Caco-2 (cell line): ENCODE data around the gene HS6ST2. TPM values are rescaled to one million over a fixed set of nuclear protein-coding genes. Genes with fewer than 3 reads are reported as not detected.
A peak's percentile ranks its signal among the peaks of the same experiment; 100 is the strongest.

ENCODE experiments used
- BruUV-seq: library from RNA; stranded (reverse); fragments of 400-500 nt; replicated peaks from 2 replicates; lab custom pipeline; 2021; lab: Mats Ljungman, UMichigan
- CTCF ChIA-PET: fragments of 300-600 bp; sonication (Branson Sonifier 250); formaldehyde crosslinking; loops from one replicate; lab custom pipeline; 2022; ENCODE audit warnings: antibody characterized with exemption; lab: Charles Lee
- POLR2A ChIA-PET: fragments of 300-600 bp; sonication (Branson Sonifier 250); formaldehyde crosslinking; loops from one replicate; lab custom pipeline; 2022; ENCODE audit warnings: antibody characterized with exemption; lab: Charles Lee
- DNase-seq, 2 experiments: peaks; one replicate each; pipeline versions ENCODE4 v3.0.0 to v3.0.0-alpha.2; 2020 to 2022
- H3K27me3 ChIP-seq: replicated peaks from 2 replicates; pipeline ENCODE4 v1.6.0; 2011; ENCODE audit warnings: low read length; ENCODE audit not compliant: control insufficient read depth, insufficient read depth
- H3K36me3 ChIP-seq: 2 replicates; pipeline ENCODE4 v1.5.1; 2011; ENCODE audit warnings: low read length; ENCODE audit not compliant: control insufficient read depth, insufficient read depth
- H3K4me1 ChIP-seq: fragments of 250-450 bp; sonication (Bioruptor Pico); 2 replicates; pipeline ENCODE4 v1.5.1; 2020; ENCODE audit warnings: mild to moderate bottlenecking
- H3K4me3 ChIP-seq: 2 replicates; pipeline ENCODE4 v1.5.1; 2011; ENCODE audit warnings: low read depth, mild to moderate bottlenecking, control low read depth, low read length
- H3K9me3 ChIP-seq: fragments of 250-450 bp; sonication (Bioruptor Pico); 2 replicates; pipeline ENCODE4 v1.5.1; 2020; ENCODE audit warnings: mild to moderate bottlenecking, moderate library complexity
- H3K27ac Mint-ChIP-seq: one replicate; pipeline ENCODE4 v1.8.0; 2022; ENCODE audit warnings: mixed read lengths; ENCODE audit not compliant: unreplicated experiment
- H3K27me3 Mint-ChIP-seq: one replicate; pipeline ENCODE4 v1.8.0; 2022; ENCODE audit warnings: mixed read lengths; ENCODE audit not compliant: insufficient read depth, unreplicated experiment
- H3K36me3 Mint-ChIP-seq: one replicate; pipeline ENCODE4 v1.8.0; 2022; ENCODE audit warnings: mild to moderate bottlenecking, mixed read lengths; ENCODE audit not compliant: insufficient read depth, unreplicated experiment
- H3K4me1 Mint-ChIP-seq: one replicate; pipeline ENCODE4 v1.8.0; 2022; ENCODE audit warnings: low read depth, mixed read lengths; ENCODE audit not compliant: unreplicated experiment
- H3K4me3 Mint-ChIP-seq: one replicate; pipeline ENCODE4 v1.8.0; 2022; ENCODE audit warnings: mild to moderate bottlenecking, moderate library complexity, mixed read lengths; ENCODE audit not compliant: unreplicated experiment
- H3K9me3 Mint-ChIP-seq: one replicate; pipeline ENCODE4 v1.8.0; 2022; ENCODE audit warnings: mixed read lengths; ENCODE audit not compliant: unreplicated experiment
- CTCF ChIP-seq, 2 experiments: fragments of 200-600 bp in 1 of 2; IDR thresholded peaks; 1 replicate in 1 of 2; 2 replicates in 1 of 2; pipeline versions ENCODE4 v1.5.1 to v1.8.0; 2011 to 2022; ENCODE audit warnings: antibody characterized with exemption in 1 of 2, control low read depth in 1 of 2, inconsistent platforms in 1 of 2, low read depth in 1 of 2, low read length in 1 of 2, mild to moderate bottlenecking in 1 of 2, moderate library complexity in 1 of 2; ENCODE audit not compliant: insufficient read depth in 1 of 2, severe bottlenecking in 1 of 2, unreplicated experiment in 1 of 2
- intact Hi-C: fragments of 100-400 bp; cut with micrococcal nuclease; formaldehyde crosslinking; loops from one replicate; pipeline ENCODE4 v1.10.0; 2022; ENCODE audit not compliant: unreplicated experiment
- total RNA-seq: library from RNA; stranded (reverse); gene quantifications from 2 replicates; pipeline ENCODE4 v1.2.3, GENCODE V29; 2022

The HS6ST2 gene
- total RNA-seq, 1 experiment from 2014 or later, result 34.9 TPM

GRCh38 chrX:132618810-132619209 is 339.6 kb downstream of the HS6ST2 start:
- Histone ChIP-seq H3K4me3 (no peak overlapping the region), H3K4me1 (peaks cover 6% of the 10 kb centered on the region; the same call in 1 of the 2 replicates), H3K36me3 (no peaks in the 10 kb centered on the region), H3K27me3 (no peaks in the 10 kb centered on the region), H3K9me3 (no peaks in the 10 kb centered on the region)
- CTCF ChIA-PET, result no interaction called here
- POLR2A ChIA-PET, result no interaction called here
- Mint-ChIP-seq H3K4me1 (no peaks in the 10 kb centered on the region), H3K27me3 (no peaks in the 10 kb centered on the region), H3K27ac (no peak overlapping the region), H3K9me3 (no peaks in the 10 kb centered on the region), H3K36me3 (no peaks in the 10 kb centered on the region), H3K4me3 (no peak overlapping the region)
- no peak for DNase-seq
- BruUV-seq, result no TSS peak
- intact Hi-C loops, result no loop called here
- TF ChIP-seq CTCF (IDR thresholded peaks at IDR 0.05; ENCODE audit: insufficient read depth in 1 of 2, low read depth in 1 of 2, low read length in 1 of 2, severe bottlenecking in 1 of 2, unreplicated experiment in 1 of 2), result no peak

GRCh38 chrX:132615391-132616131 is 342.9 kb downstream of the HS6ST2 start:
- no peaks in the 10 kb centered on the region for H3K9me3 Mint-ChIP-seq
- ChIA-PET CTCF (interaction anchor here (0.5 to 2.9 kb wide), 12 partner anchors 16 to 770 kb away, joined by 3 to 17 read pairs (median 6); partner anchors contain the start of gene RAP2C), POLR2A (no interaction called here)
- DNase-seq, result peak; percentile 69 to 76
- H3K27me3 Mint-ChIP-seq, result no peaks in the 10 kb centered on the region
- peak; percentile 33 to 43 for TF ChIP-seq CTCF (IDR thresholded peaks at IDR 0.05; ENCODE audit: insufficient read depth in 1 of 2, low read depth in 1 of 2, low read length in 1 of 2, severe bottlenecking in 1 of 2, unreplicated experiment in 1 of 2)
- no peak overlapping the region for H3K27ac Mint-ChIP-seq
- peaks cover 22% of the 10 kb centered on the region for H3K4me1 ChIP-seq
- no peaks in the 10 kb centered on the region for H3K36me3 Mint-ChIP-seq
- no peak overlapping the region for H3K4me3 ChIP-seq
- H3K9me3 ChIP-seq, result no peaks in the 10 kb centered on the region
- BruUV-seq, result no TSS peak
- intact Hi-C loops, result loop anchor here (2.0 kb wide), 1 partner anchor 125 kb away; no protein-coding TSS in a partner anchor
- no peaks in the 10 kb centered on the region for H3K27me3 ChIP-seq
- no peak overlapping the region for H3K4me3 Mint-ChIP-seq
- H3K4me1 Mint-ChIP-seq, result peaks cover 5% of the 10 kb centered on the region
- H3K36me3 ChIP-seq, result no peaks in the 10 kb centered on the region

DNA sequence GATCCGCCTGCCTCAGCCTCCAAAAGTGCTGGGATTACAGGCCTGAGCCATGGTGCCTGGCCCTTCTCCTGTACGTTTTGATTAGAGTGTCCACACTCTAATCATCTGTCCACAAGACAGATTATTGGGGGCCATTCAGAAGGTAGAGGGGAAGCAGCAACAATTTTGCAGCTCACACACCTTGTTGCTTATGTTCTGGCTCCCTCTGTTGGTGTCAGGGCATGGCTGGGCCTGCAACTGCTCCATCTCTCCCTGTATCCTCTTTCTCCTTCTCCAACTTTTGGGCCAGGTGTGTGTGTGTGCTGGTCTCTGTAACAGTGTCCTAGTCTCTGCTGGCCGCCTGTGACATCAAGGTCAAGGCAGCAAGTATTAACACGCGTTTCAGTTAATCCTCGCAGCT is 344.1 kb downstream of the HS6ST2 start:
- BruUV-seq, result no TSS peak
- ChIA-PET POLR2A (no interaction called here), CTCF (interaction anchor here (0.9 to 2.9 kb wide), 9 partner anchors 17 to 773 kb away, joined by 3 to 17 read pairs (median 7); no protein-coding TSS in a partner anchor)
- Mint-ChIP-seq H3K4me1 (peaks cover 18% of the 10 kb centered on the region), H3K36me3 (no peaks in the 10 kb centered on the region), H3K4me3 (no peak overlapping the region), H3K27me3 (no peaks in the 10 kb centered on the region), H3K9me3 (no peaks in the 10 kb centered on the region), H3K27ac (no peak overlapping the region)
- H3K4me1 ChIP-seq, result peaks cover 35% of the 10 kb centered on the region
- H3K36me3 ChIP-seq, result no peaks in the 10 kb centered on the region
- DNase-seq, result peak; percentile 31 to 41
- no peaks in the 10 kb centered on the region for H3K27me3 ChIP-seq
- no peaks in the 10 kb centered on the region for H3K9me3 ChIP-seq
- H3K4me3 ChIP-seq, result no peak overlapping the region
- TF ChIP-seq CTCF (IDR thresholded peaks at IDR 0.05; ENCODE audit: insufficient read depth in 1 of 2, low read depth in 1 of 2, low read length in 1 of 2, severe bottlenecking in 1 of 2, unreplicated experiment in 1 of 2), result peak; percentile 54 to 57
- intact Hi-C loops, result loop anchor here (1.0 to 5.0 kb wide), 5 partner anchors 123 to 522 kb away; no protein-coding TSS in a partner anchor
